IgD-negative memory B cell (primary cell): ENCODE results near the gene JARID2. TPM values are rescaled to one million over a fixed set of nuclear protein-coding genes. Genes with fewer than 3 reads are reported as not detected.

Source experiments
- H3K27ac Mint-ChIP-seq, 3 donors: one replicate each; pipeline ENCODE4 v1.8.0; 2020 to 2022; ENCODE audit warnings: mild to moderate bottlenecking in 3 of 3, mixed read lengths in 3 of 3, moderate library complexity in 1 of 3
- H3K27me3 Mint-ChIP-seq: one replicate; pipeline ENCODE4 v1.8.0; 2021; ENCODE audit warnings: mixed read lengths
- H3K36me3 Mint-ChIP-seq: one replicate; pipeline ENCODE4 v1.8.0; 2020; ENCODE audit warnings: mild to moderate bottlenecking, mixed read lengths
- H3K4me1 Mint-ChIP-seq, 3 donors: one replicate each; pipeline ENCODE4 v1.8.0; 2020 to 2022; ENCODE audit warnings: mixed read lengths in 3 of 3, mild to moderate bottlenecking in 1 of 3
- H3K4me3 Mint-ChIP-seq, 4 donors: one replicate each; pipeline ENCODE4 v1.8.0; 2020 to 2022; ENCODE audit warnings: mild to moderate bottlenecking in 4 of 4, mixed read lengths in 4 of 4, moderate library complexity in 3 of 4
- H3K9me3 Mint-ChIP-seq, 3 donors: one replicate each; pipeline ENCODE4 v1.8.0; 2020 to 2021; ENCODE audit warnings: mixed read lengths in 3 of 3, mild to moderate bottlenecking in 1 of 3
- polyA plus RNA-seq: library from polyadenylated mRNA; unstranded; fragments of 300-500 nt; fragmentation: Illumina TruSeq; gene quantifications from one replicate; pipeline ENCODE4 v1.2.3, GENCODE V29; 2021

Gene JARID2
- polyA plus RNA-seq, 1 donor from 2014 or later, result 10.8 TPM

DNA sequence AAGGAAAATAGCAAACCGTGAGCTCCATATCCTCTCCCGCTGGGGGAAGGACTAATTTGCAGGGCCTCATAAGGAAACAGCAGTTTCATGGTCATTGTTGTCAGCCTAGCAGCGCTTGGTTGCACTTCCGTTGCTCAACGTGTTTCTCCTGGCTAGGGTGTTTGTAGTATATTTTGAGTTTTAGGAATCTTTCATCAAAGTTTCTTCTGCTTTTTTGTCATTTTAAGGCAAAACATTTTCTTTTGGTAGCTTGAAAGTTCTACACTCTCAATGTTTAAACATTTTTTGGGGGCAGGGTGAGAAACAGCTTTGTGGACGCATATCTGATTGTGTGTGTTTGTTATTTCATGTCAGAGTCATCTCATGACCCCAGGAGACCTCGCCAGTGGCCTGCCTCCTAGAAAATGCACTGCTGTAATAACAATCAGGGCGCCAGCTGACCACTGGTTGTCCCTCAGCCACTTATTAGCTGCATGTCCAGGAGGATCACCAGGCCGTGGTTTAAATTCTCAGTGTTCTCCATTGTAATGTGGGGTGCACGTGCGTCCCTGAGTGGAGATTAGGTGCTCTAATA lies 20.6 kb downstream of the JARID2 start:
- peak overlapping the region in 1 of 3 donors; percentile 33 for H3K27ac Mint-ChIP-seq
- peaks cover 49 to 79% (median 74%) of the 10 kb centered on the region in 3 donors for H3K4me1 Mint-ChIP-seq
- peaks cover 2% of the 10 kb centered on the region for H3K36me3 Mint-ChIP-seq
- no peaks in the 10 kb centered on the region for H3K27me3 Mint-ChIP-seq
- H3K4me3 Mint-ChIP-seq, result peak overlapping the region in 3 of 4 donors; percentile 12 to 81 (median 53)
- H3K9me3 Mint-ChIP-seq, result peaks cover 0 to 3% (median 0%) of the 10 kb centered on the region in 3 donors

DNA sequence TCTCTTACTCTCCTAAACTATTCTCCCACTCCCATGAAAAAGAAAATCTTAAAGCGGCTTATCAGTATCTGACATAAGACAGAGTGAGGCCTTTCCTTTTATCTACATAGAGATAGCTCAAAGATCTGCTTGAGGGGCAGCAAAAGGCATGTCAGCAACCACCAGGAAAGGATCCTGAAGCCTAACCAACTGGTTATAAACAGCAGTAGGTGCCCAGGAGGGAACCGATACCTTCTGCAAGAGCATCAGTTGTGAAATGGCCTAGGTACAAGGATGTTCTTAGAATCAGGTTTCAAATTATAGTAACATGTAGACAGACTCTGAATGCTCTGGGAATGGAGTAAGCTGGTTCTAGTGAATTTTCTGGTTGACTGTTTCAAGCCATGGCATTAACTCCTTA lies 21.4 kb downstream of the JARID2 start:
- Mint-ChIP-seq H3K36me3 (peaks cover 2% of the 10 kb centered on the region), H3K9me3 (peaks cover 0 to 2% (median 0%) of the 10 kb centered on the region in 3 donors), H3K27me3 (no peaks in the 10 kb centered on the region), H3K4me3 (peak overlapping the region in 2 of 4 donors; percentile 15 to 43), H3K4me1 (peaks cover 49 to 80% (median 76%) of the 10 kb centered on the region in 3 donors), H3K27ac (peak overlapping the region in 1 of 3 donors; percentile 89)

DNA sequence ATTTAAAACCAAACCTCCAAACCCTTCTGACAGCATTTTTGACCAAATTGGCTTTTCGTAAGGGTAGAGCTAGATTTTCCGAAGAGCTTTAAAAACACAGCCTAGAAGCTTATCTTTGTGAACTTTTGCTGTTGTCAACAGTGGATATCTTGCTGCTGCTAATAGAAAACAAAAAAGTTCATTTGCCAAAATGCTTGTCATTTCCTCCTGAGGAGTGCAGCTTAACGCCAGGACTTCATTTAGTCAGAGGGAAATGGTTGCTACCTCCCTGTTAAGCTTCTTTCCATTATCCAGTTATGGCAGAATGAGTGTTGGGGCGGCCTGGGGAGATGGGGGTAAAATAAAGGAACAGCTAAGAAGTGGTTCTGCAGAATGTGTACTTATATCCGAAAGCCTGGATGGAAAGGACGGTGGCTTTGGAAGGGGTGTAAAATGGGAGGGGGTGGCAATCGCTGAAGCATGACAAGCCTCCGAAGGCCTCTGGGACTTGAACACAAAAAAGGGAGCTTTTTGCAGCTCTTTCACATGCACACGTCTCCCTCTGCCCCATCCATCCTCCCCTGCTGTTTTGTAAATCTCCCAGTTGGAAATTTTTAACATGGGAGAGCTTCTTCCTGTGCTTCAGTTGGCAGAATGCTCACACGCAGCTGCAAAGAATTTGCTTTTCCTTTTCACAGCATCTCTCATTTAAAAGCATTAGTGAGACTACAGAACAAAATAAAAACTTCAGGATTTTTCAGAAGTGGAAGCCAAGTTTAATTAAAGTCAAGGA lies 22.5 kb downstream of the JARID2 start:
- Mint-ChIP-seq H3K9me3 (peaks cover 0 to 1% (median 0%) of the 10 kb centered on the region in 3 donors), H3K4me1 (peaks cover 44 to 77% (median 70%) of the 10 kb centered on the region in 3 donors), H3K27ac (peak overlapping the region in 1 of 3 donors; percentile 89), H3K27me3 (no peaks in the 10 kb centered on the region), H3K4me3 (peak overlapping the region in 1 of 4 donors; percentile 75), H3K36me3 (peaks cover 2% of the 10 kb centered on the region)

DNA sequence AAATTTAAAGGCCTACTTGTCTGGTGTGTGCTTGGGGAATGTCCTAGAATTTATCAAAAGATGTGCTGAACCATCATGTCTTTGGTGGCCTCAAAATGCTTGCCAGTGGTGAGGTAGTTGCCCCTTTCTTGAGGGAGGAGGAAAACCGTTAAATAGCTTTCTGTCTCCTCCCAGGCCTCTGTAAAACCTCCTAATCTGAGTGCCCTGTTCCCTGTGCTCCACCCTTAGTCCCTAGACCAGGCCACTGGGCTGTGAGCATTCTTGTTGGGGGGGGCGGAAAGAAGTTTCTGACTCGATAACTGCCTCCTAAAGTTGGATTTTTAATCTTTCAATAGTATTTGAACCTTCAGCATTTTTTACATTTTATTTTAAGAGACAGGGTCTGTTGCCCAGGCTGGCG lies 23.1 kb downstream of the JARID2 start:
- Mint-ChIP-seq H3K9me3 (peaks cover 0 to 1% (median 0%) of the 10 kb centered on the region in 3 donors), H3K27ac (no peak overlapping the region), H3K4me1 (peaks cover 43 to 75% (median 67%) of the 10 kb centered on the region in 3 donors), H3K36me3 (peaks cover 2% of the 10 kb centered on the region), H3K27me3 (no peaks in the 10 kb centered on the region), H3K4me3 (no peak overlapping the region)

DNA sequence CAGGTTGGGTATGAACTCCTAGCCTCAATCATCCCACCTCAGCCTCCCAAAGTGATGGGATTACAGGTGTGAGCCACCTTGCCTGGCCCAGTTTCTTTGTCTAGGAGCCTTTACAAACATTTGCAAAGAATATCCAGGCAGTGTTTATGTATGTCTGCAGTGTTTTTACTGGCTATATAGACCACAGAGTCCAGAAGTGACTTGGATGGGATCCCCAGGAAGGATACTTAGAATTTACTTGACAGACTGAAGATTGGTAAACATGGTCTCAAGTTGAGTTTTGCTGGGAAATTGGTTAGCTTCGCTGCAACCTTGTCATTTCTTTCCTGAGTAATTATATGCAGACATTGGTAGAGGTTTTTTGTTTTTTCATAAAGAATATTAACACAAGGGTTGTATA lies 23.8 kb downstream of the JARID2 start:
- Mint-ChIP-seq H3K27ac (no peak overlapping the region), H3K27me3 (no peaks in the 10 kb centered on the region), H3K4me1 (peaks cover 39 to 69% (median 67%) of the 10 kb centered on the region in 3 donors), H3K9me3 (peaks cover 0 to 1% (median 0%) of the 10 kb centered on the region in 3 donors), H3K36me3 (peaks cover 2% of the 10 kb centered on the region), H3K4me3 (no peak overlapping the region)

DNA sequence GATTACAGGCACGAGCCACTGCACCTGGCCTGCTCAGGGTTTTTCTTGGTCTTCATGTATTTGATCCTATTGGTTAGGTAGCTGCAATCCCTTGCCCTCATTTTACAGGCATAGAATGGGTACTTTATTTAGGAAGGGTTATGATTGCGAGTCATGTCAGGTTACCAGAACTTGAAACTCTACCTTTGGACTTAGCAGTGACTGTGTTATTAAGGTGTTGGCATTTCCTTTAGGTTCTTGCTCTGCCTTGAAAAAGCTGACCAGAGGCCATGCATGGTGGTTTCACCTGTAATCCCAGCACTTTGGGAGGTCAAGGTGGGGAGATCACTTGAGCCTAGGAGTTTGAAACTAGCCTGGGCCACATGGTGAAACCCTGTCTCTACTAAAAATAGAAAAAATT lies 24.5 kb downstream of the JARID2 start:
- Mint-ChIP-seq H3K36me3 (peaks cover 2% of the 10 kb centered on the region), H3K27ac (no peak overlapping the region), H3K27me3 (no peaks in the 10 kb centered on the region), H3K4me3 (no peak overlapping the region), H3K4me1 (peaks cover 33 to 67% (median 65%) of the 10 kb centered on the region in 3 donors), H3K9me3 (peaks cover 0 to 1% (median 0%) of the 10 kb centered on the region in 3 donors)

DNA sequence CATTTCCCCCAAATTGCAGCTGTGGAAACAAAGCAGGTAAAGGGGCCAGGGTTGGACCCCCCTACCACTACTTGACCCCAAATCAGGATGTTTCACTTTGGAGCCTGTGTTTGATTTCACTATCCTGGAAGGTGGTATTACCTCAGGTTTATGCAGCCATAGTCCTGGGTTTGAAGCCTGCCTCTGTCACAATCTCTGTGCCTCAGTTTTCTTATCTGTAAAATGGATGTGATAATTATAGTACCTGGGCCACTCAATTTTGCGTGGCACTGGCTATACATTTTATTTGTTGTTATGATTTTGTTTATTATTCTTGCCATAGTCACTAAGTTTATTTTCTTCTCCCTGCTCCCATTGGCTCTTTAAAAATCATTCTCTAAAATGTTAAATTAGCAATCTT lies 26.7 kb downstream of the JARID2 start:
- H3K27ac Mint-ChIP-seq, result no peak overlapping the region
- peaks cover 30 to 65% (median 61%) of the 10 kb centered on the region in 3 donors for H3K4me1 Mint-ChIP-seq
- H3K27me3 Mint-ChIP-seq, result no peaks in the 10 kb centered on the region
- H3K36me3 Mint-ChIP-seq, result peaks cover 2% of the 10 kb centered on the region
- H3K9me3 Mint-ChIP-seq, result peaks cover 0 to 2% (median 0%) of the 10 kb centered on the region in 3 donors
- no peak overlapping the region for H3K4me3 Mint-ChIP-seq

DNA sequence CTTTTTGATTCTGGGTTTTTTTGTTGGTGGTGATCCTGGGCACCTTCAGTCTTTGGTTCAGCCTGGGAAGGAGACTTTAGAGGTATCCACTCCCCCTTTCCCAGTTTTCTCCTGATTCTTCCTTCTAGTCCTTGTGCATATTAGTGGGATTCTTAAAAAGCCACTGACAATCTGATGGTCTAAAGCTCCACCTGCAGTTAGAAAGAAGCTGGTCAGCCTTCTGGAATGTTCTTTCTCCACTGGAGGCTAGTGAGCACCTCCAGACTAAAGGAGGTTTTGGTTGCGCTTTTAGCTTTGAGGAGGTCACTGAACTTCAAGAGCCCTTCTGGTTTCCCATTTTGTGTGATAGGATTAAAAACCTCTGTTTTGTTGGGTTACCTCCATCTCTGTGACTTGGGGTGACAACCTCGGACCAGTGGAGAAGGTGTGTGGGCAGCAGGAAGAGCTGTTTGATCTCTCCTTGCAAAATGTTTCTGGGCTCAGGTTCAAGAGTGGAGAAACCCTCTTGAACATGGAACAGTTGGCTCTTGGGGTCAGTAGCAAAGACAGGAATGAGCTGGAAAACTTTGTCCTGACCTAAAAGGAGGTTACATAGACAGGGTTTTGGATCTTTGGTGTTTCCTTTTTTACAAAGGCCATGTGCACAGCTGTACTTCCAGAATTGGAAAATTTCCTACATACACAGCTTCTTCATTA lies 29.0 kb downstream of the JARID2 start:
- H3K27me3 Mint-ChIP-seq, result no peaks in the 10 kb centered on the region
- H3K27ac Mint-ChIP-seq, result no peak overlapping the region
- H3K4me1 Mint-ChIP-seq, result peaks cover 33 to 55% (median 54%) of the 10 kb centered on the region in 3 donors
- no peak overlapping the region for H3K4me3 Mint-ChIP-seq
- H3K9me3 Mint-ChIP-seq, result peaks cover 0 to 3% (median 0%) of the 10 kb centered on the region in 3 donors
- peaks cover 4% of the 10 kb centered on the region for H3K36me3 Mint-ChIP-seq

DNA sequence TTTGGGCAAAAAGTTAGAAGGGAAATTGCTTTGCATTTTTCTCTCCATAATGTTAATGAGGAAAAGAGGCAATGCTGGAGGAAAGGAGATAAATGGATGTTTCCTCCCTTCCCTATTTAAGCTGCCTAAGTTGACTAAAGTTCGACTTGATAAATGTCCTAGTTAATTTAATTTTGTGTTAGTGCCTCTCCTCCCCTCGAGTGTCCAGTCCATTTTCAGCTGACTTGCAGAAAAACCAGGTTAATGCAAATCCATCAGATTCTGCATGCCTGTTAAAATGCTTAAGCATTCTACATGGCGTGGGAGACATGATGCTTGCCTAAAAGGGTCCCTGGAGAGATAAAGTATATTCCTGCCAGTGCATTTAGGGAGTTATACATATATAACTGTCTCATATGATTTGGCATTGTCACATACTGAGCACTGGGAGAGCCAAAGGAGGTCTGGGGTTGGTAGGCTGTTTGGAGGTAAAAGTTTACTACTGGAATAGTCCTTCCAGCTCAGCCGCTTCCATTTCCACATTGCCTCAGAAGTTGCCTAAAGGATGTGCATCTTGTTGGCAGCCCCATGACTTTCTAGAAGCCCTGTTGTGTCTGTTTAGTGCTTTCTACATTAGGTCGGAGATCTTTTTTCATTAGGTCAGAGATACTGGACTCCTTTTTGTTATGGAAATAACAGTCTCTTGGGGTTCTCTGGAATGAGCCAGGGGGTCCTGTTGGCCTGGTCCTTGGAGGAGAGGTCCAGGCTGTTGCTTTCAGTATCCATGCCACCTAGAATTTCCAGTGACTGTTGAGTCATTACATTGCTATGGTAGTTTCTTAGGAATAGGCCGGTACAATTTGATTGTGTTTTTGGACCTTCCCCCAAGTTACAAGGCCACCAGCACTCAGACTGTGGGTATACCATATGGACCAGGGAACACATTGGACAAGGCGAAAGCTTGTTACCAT lies 30.4 kb downstream of the JARID2 start:
- Mint-ChIP-seq H3K4me1 (peaks cover 39 to 63% (median 60%) of the 10 kb centered on the region in 3 donors), H3K36me3 (peaks cover 2% of the 10 kb centered on the region), H3K27ac (no peak overlapping the region), H3K9me3 (peaks cover 0 to 1% (median 0%) of the 10 kb centered on the region in 3 donors), H3K4me3 (peak overlapping the region in 1 of 4 donors; percentile 37), H3K27me3 (no peaks in the 10 kb centered on the region)

DNA sequence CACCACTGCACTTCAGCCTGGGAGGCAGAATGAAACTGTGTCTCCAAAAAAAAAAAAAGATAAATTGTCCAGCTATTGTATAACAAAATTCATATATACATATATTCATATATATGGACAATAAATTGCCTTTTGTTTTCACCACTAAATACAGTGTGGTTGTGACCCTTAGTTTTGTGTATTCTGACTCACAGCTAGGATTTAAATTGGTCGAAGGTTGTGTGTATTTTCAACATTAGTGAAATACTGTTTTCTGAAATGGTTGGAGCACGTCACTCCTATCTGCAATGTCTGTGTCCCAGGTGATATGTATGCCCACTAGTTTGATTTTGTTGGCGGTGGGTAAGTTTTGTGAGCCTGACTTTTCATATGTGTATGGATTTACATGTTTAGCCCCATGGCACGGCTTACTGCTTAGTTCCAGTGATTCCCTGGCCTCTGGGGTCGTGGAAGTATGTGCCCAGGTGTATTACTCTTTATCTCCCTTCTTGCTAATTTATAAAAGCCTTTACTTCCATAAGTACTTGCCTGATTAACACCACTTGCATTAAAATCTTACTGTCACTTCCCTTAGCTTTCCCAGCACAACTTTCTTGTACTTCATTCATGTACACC lies 33.3 kb downstream of the JARID2 start:
- Mint-ChIP-seq H3K36me3 (peaks cover 2% of the 10 kb centered on the region), H3K27ac (peak overlapping the region in 1 of 3 donors; percentile 51), H3K4me1 (peaks cover 59 to 67% (median 64%) of the 10 kb centered on the region in 3 donors), H3K27me3 (no peaks in the 10 kb centered on the region), H3K9me3 (peaks cover 0 to 1% (median 0%) of the 10 kb centered on the region in 3 donors), H3K4me3 (peak overlapping the region in 1 of 4 donors; percentile 48)

DNA sequence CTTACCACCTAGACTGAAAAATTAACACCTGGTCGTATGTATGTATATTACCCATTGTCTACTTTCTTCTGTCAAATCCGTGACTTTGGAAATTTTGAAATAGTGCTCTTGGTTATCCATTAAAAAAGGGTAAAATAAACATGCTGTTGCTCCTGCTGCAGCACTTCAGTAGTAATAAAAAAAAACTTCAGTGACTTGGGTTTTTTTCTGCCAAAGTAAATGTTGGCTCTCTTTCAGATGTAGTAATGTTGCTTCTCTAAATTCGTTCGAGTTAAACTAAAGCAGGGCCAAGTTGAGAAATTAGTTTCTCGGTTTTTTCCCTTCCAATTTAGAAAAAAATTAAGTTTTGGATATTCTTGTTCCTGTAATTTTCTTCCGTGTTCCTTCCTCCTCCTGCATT lies 34.2 kb downstream of the JARID2 start:
- Mint-ChIP-seq H3K9me3 (peaks cover 0 to 1% (median 0%) of the 10 kb centered on the region in 3 donors), H3K27ac (no peak overlapping the region), H3K36me3 (peaks cover 2% of the 10 kb centered on the region), H3K4me1 (peaks cover 58 to 62% (median 59%) of the 10 kb centered on the region in 3 donors), H3K4me3 (peak overlapping the region in 1 of 4 donors; percentile 78), H3K27me3 (no peaks in the 10 kb centered on the region)

DNA sequence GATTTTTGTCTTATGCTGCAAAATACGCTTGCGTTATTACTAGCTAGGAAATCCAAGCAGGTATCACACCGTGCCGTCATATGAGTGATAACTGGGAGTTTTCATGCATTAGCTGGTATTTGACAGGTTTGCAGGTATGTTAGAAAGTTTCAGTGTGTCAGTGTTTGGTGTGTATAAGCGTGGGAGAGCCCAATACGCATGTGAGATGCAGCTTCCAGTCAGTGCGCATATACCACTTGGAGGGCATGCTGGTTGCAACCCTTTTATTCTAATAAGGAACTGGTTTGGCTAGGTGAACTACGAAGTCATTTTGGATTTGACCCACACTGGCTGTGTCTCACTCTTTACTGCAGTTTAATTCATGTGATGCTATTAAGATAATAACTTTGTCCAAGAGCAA lies 35.1 kb downstream of the JARID2 start:
- H3K36me3 Mint-ChIP-seq, result peaks cover 2% of the 10 kb centered on the region
- H3K9me3 Mint-ChIP-seq, result peaks cover 0 to 1% (median 0%) of the 10 kb centered on the region in 3 donors
- no peaks in the 10 kb centered on the region for H3K27me3 Mint-ChIP-seq
- H3K27ac Mint-ChIP-seq, result peak overlapping the region in 1 of 3 donors; percentile 31
- no peak overlapping the region for H3K4me3 Mint-ChIP-seq
- H3K4me1 Mint-ChIP-seq, result peaks cover 53 to 58% (median 56%) of the 10 kb centered on the region in 3 donors

DNA sequence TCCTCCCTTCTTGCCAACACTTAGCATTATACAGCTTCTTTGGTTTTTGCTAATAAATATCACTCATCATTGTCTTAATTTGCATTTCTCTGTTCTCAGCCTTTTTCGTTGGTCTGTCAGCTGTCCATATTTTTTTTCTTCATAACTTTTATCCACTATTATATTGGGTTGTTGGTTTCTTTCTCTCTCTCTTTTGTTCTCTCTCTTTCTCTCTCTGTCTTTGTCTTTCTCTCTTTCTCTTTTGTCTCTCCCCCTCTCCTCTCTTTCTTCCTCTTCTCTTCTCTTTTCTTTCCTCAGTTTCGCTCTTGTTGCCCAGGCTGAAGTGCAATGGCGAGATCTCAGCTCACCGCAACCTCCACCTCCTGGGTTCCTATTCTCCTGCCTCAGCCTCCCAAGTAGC lies 36.5 kb downstream of the JARID2 start:
- Mint-ChIP-seq H3K27ac (peak overlapping the region in 1 of 3 donors; percentile 35), H3K27me3 (no peaks in the 10 kb centered on the region), H3K36me3 (peaks cover 2% of the 10 kb centered on the region), H3K4me1 (peaks cover 42 to 51% (median 50%) of the 10 kb centered on the region in 3 donors), H3K9me3 (peaks cover 0 to 1% (median 0%) of the 10 kb centered on the region in 3 donors), H3K4me3 (peak overlapping the region in 1 of 4 donors; percentile 38)

DNA sequence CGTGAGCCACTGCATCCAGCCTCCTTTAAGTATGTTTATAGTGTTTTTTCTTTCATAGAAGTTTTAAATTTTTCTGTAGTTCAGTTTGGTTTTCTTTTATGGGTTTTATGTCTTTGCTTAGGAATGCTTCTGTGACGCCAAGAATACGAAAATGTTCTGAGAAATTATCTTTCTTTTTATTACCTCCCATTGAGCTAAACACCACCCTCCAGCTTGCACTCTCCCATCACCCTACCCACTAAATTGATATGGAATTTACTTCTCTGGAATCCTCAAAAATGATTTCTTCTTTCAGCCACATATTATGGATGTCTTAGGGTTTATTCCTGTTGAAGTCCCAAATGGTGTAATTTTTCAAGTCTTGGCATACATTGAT lies 38.1 kb downstream of the JARID2 start:
- Mint-ChIP-seq H3K4me1 (peaks cover 48 to 62% (median 55%) of the 10 kb centered on the region in 3 donors), H3K36me3 (peaks cover 2% of the 10 kb centered on the region), H3K27ac (no peak overlapping the region), H3K4me3 (no peak overlapping the region), H3K9me3 (no peaks in the 10 kb centered on the region), H3K27me3 (no peaks in the 10 kb centered on the region)
